WTC11 (cell line): ENCODE results near the gene STX5. TPM values are rescaled to one million over a fixed set of nuclear protein-coding genes. Genes with fewer than 3 reads are reported as not detected.

Experiments used
- ARID4B ChIP-seq: sonication (generic); formaldehyde crosslinking; IDR thresholded peaks from 2 replicates; pipeline ENCODE4 v1.8.0; 2023; ENCODE audit warnings: missing genetic modification reagents, mild to moderate bottlenecking, borderline replicate concordance
- E2F4 ChIP-seq: sonication (generic); formaldehyde crosslinking; IDR thresholded peaks from 2 replicates; pipeline ENCODE4 v1.8.1; 2022; ENCODE audit warnings: low read depth, mild to moderate bottlenecking, moderate library complexity, missing genetic modification reagents, borderline replicate concordance
- ETV6 ChIP-seq: sonication (generic); formaldehyde crosslinking; IDR thresholded peaks from 2 replicates; pipeline ENCODE4 v1.8.1; 2022; ENCODE audit warnings: mild to moderate bottlenecking, missing genetic modification reagents
- FOXK1 ChIP-seq: sonication (generic); formaldehyde crosslinking; IDR thresholded peaks from 2 replicates; pipeline ENCODE4 v1.8.0; 2022; ENCODE audit warnings: mild to moderate bottlenecking, moderate library complexity, missing genetic modification reagents
- GABPB1 ChIP-seq: sonication (generic); formaldehyde crosslinking; IDR thresholded peaks from 2 replicates; pipeline ENCODE4 v1.8.1; 2023; ENCODE audit warnings: mild to moderate bottlenecking, missing genetic modification reagents
- GTF2I ChIP-seq: fragments of 250-450 bp; sonication (Bioruptor Pico); conservative IDR thresholded peaks from 2 replicates; pipeline ENCODE4 v1.4.0; 2021; ENCODE audit warnings: mild to moderate bottlenecking
- HMGA2 ChIP-seq: fragments of 250-450 bp; sonication (Bioruptor Pico); IDR thresholded peaks from 2 replicates; pipeline ENCODE4 v1.4.0; 2021; ENCODE audit warnings: mild to moderate bottlenecking, moderate library complexity
- NFE2L1 ChIP-seq: sonication (generic); formaldehyde crosslinking; IDR thresholded peaks from 2 replicates; pipeline ENCODE4 v1.8.1; 2023; ENCODE audit warnings: missing genetic modification reagents
- NR1H2 ChIP-seq: sonication (generic); formaldehyde crosslinking; IDR thresholded peaks from 2 replicates; pipeline ENCODE4 v1.9.0; 2021; ENCODE audit warnings: mild to moderate bottlenecking, moderate library complexity, missing genetic modification reagents
- SP1 ChIP-seq: sonication (generic); formaldehyde crosslinking; conservative IDR thresholded peaks from 2 replicates; pipeline ENCODE4 v1.8.1; 2022; ENCODE audit warnings: missing genetic modification reagents
- STAT6 ChIP-seq: sonication (generic); formaldehyde crosslinking; conservative IDR thresholded peaks from 2 replicates; pipeline ENCODE4 v1.8.1; 2023; ENCODE audit warnings: mild to moderate bottlenecking, low read depth, missing genetic modification reagents, moderate library complexity
- TEAD1 ChIP-seq: sonication (generic); formaldehyde crosslinking; IDR thresholded peaks from 2 replicates; pipeline ENCODE4 v1.8.0; 2022; ENCODE audit warnings: mild to moderate bottlenecking, missing genetic modification reagents
- TEAD4 ChIP-seq: sonication (generic); formaldehyde crosslinking; IDR thresholded peaks from 2 replicates; pipeline ENCODE4 v1.8.0; 2022; ENCODE audit warnings: mild to moderate bottlenecking, missing genetic modification reagents
- ZBTB21 ChIP-seq: sonication (generic); formaldehyde crosslinking; IDR thresholded peaks from 2 replicates; pipeline ENCODE4 v1.8.1; 2023; ENCODE audit warnings: mild to moderate bottlenecking, missing genetic modification reagents, borderline replicate concordance
- ZNF138 ChIP-seq: sonication (generic); formaldehyde crosslinking; conservative IDR thresholded peaks from 2 replicates; pipeline ENCODE4 v1.8.1; 2022; ENCODE audit warnings: mild to moderate bottlenecking, moderate library complexity, missing genetic modification reagents
- ZNF232 ChIP-seq: sonication (generic); formaldehyde crosslinking; IDR thresholded peaks from 2 replicates; pipeline ENCODE4 v1.8.0; 2022; ENCODE audit warnings: mild to moderate bottlenecking, missing genetic modification reagents
- ZNF263 ChIP-seq: sonication (generic); formaldehyde crosslinking; IDR thresholded peaks from 2 replicates; pipeline ENCODE4 v1.8.1; 2022; ENCODE audit warnings: low read depth, mild to moderate bottlenecking, moderate library complexity, missing genetic modification reagents
- ZNF423 ChIP-seq: fragments of 250-450 bp; sonication (Bioruptor Pico); IDR thresholded peaks from 2 replicates; pipeline ENCODE4 v2.1.2; 2022; ENCODE audit warnings: mild to moderate bottlenecking, moderate library complexity
- total RNA-seq: library from RNA; stranded (reverse); gene quantifications from 3 replicates; pipeline ENCODE4 v1.2.3, GENCODE V29; 2021
- TF ChIP-seq, protein P1 (sequence below): sonication (generic); formaldehyde crosslinking; IDR thresholded peaks from 2 replicates; pipeline ENCODE4 v1.8.0; 2022; ENCODE audit warnings: mild to moderate bottlenecking, missing genetic modification reagents
- TF ChIP-seq, protein P2 (sequence below): sonication (generic); formaldehyde crosslinking; IDR thresholded peaks from 2 replicates; pipeline ENCODE4 v1.8.1; 2023; ENCODE audit warnings: mild to moderate bottlenecking, moderate library complexity, missing genetic modification reagents
- TF ChIP-seq, protein P3 (sequence below): sonication (generic); formaldehyde crosslinking; IDR thresholded peaks from 2 replicates; pipeline ENCODE4 v1.8.0; 2022; ENCODE audit warnings: mild to moderate bottlenecking, missing genetic modification reagents
- TF ChIP-seq, protein P4 (sequence below): sonication (generic); formaldehyde crosslinking; conservative IDR thresholded peaks from 2 replicates; pipeline ENCODE4 v1.8.1; 2022; ENCODE audit warnings: mild to moderate bottlenecking, missing genetic modification reagents
- TF ChIP-seq, protein P5 (sequence below): sonication (generic); formaldehyde crosslinking; IDR thresholded peaks from 2 replicates; pipeline ENCODE4 v1.8.1; 2022; ENCODE audit warnings: mild to moderate bottlenecking, missing genetic modification reagents, moderate library complexity, borderline replicate concordance
- TF ChIP-seq, protein P6 (sequence below): sonication (generic); formaldehyde crosslinking; IDR thresholded peaks from 2 replicates; pipeline ENCODE4 v1.8.0; 2023; ENCODE audit warnings: missing genetic modification reagents

STX5 gene
- total RNA-seq, 1 experiment from 2014 or later: 30.2 TPM

- TF ChIP-seq, protein P1, sequence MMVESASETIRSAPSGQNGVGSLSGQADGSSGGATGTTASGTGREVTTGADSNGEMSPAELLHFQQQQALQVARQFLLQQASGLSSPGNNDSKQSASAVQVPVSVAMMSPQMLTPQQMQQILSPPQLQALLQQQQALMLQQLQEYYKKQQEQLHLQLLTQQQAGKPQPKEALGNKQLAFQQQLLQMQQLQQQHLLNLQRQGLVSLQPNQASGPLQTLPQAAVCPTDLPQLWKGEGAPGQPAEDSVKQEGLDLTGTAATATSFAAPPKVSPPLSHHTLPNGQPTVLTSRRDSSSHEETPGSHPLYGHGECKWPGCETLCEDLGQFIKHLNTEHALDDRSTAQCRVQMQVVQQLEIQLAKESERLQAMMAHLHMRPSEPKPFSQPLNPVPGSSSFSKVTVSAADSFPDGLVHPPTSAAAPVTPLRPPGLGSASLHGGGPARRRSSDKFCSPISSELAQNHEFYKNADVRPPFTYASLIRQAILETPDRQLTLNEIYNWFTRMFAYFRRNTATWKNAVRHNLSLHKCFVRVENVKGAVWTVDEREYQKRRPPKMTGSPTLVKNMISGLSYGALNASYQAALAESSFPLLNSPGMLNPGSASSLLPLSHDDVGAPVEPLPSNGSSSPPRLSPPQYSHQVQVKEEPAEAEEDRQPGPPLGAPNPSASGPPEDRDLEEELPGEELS (CRISPR knock-in tag): peak; percentile 72
- TF ChIP-seq, protein P2, sequence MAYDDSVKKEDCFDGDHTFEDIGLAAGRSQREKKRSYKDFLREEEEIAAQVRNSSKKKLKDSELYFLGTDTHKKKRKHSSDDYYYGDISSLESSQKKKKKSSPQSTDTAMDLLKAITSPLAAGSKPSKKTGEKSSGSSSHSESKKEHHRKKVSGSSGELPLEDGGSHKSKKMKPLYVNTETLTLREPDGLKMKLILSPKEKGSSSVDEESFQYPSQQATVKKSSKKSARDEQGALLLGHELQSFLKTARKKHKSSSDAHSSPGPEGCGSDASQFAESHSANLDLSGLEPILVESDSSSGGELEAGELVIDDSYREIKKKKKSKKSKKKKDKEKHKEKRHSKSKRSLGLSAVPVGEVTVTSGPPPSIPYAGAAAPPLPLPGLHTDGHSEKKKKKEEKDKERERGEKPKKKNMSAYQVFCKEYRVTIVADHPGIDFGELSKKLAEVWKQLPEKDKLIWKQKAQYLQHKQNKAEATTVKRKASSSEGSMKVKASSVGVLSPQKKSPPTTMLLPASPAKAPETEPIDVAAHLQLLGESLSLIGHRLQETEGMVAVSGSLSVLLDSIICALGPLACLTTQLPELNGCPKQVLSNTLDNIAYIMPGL (CRISPR knock-in tag): peak; percentile 93
- TF ChIP-seq ARID4B (CRISPR knock-in tag) (peak; percentile 68; the same call in 1 of the 2 replicates), STAT6 (no peak), ETV6 (no peak), FOXK1 (peak; percentile 45; the same call in 1 of the 2 replicates), GTF2I (CRISPR knock-in tag) (no peak), ZNF263 (CRISPR knock-in tag) (no peak), TEAD1 (0 out of 2 replicates have a peak, but pooled peaks have one; percentile 36), ZNF138 (CRISPR knock-in tag) (no peak), GABPB1 (CRISPR knock-in tag) (peak; percentile 45; the same call in 1 of the 2 replicates), TEAD4 (CRISPR knock-in tag) (peak; percentile 83), ZNF423 (no peak), ZBTB21 (CRISPR knock-in tag) (no peak), NR1H2 (CRISPR knock-in tag) (no peak), ZNF232 (peak; percentile 34; the same call in 1 of the 2 replicates), SP1 (CRISPR knock-in tag) (peak; percentile 75), NFE2L1 (peak; percentile 66; the same call in 1 of the 2 replicates), HMGA2 (CRISPR knock-in tag) (0 out of 2 replicates have a peak, but pooled peaks have one; percentile 24), E2F4 (no peak)
- TF ChIP-seq, protein P3, sequence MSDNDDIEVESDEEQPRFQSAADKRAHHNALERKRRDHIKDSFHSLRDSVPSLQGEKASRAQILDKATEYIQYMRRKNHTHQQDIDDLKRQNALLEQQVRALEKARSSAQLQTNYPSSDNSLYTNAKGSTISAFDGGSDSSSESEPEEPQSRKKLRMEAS (CRISPR knock-in tag): peak; percentile 87
- TF ChIP-seq, protein P4, sequence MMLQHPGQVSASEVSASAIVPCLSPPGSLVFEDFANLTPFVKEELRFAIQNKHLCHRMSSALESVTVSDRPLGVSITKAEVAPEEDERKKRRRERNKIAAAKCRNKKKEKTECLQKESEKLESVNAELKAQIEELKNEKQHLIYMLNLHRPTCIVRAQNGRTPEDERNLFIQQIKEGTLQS (CRISPR knock-in tag): no peak
- TF ChIP-seq, protein P5, sequence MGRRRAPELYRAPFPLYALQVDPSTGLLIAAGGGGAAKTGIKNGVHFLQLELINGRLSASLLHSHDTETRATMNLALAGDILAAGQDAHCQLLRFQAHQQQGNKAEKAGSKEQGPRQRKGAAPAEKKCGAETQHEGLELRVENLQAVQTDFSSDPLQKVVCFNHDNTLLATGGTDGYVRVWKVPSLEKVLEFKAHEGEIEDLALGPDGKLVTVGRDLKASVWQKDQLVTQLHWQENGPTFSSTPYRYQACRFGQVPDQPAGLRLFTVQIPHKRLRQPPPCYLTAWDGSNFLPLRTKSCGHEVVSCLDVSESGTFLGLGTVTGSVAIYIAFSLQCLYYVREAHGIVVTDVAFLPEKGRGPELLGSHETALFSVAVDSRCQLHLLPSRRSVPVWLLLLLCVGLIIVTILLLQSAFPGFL (CRISPR knock-in tag): no peak
- TF ChIP-seq, protein P6, sequence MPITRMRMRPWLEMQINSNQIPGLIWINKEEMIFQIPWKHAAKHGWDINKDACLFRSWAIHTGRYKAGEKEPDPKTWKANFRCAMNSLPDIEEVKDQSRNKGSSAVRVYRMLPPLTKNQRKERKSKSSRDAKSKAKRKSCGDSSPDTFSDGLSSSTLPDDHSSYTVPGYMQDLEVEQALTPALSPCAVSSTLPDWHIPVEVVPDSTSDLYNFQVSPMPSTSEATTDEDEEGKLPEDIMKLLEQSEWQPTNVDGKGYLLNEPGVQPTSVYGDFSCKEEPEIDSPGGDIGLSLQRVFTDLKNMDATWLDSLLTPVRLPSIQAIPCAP (CRISPR knock-in tag): 0 out of 2 replicates have a peak, but pooled peaks have one; percentile 42
Measured at GRCh38 chr11:62880803-62881578, 49.1 kb upstream of the STX5 start, which contains the start of gene SLC3A2 (continued).
